Measurements from ENCODE around the gene RNF121. TPM values are rescaled to one million over a fixed set of nuclear protein-coding genes. Genes with fewer than 3 reads are reported as not detected.

The RNF121 gene
- total and polyA plus RNA-seq, 2 of the 4 experiments (the other 2 are of a cell fraction) = 43.4 to 88.7 TPM

GRCh38 chr11:72004515-72005346, 75.9 kb downstream of the RNF121 start (continued):
- TF ChIP-seq CEBPB (IDR thresholded peaks at IDR 0.05; ENCODE audit: low read depth, low read length) = no peak

GRCh38 chr11:72005347-72006260, 76.8 kb downstream of the RNF121 start:
- ChIA-PET CTCF (no interaction called here), POLR2A (ENCODE audit: unreplicated experiment) (no interaction called here)
- Histone ChIP-seq H3K4me3 (ENCODE audit: insufficient read depth, low read depth, low read length) (no peak overlapping the region), H4K91ac (ENCODE audit: insufficient read depth, low read depth, low read length) (no peak overlapping the region), H2AK9ac (replicated peaks; ENCODE audit: low read depth, low read length, poor library complexity) (no peak overlapping the region), H3K4me2 (ENCODE audit: low read depth, low read length) (no peak overlapping the region), H3K27me3 (ENCODE audit: control insufficient read depth, insufficient read depth, low read length) (no peaks in the 10 kb centered on the region), H4K5ac (ENCODE audit: low read depth, low read length) (no peak overlapping the region), H3K9me3 (ENCODE audit: control insufficient read depth, insufficient read depth, low read length) (no peaks in the 10 kb centered on the region), H2BK20ac (ENCODE audit: low read depth, low read length) (no peak overlapping the region), H4K20me1 (ENCODE audit: insufficient read depth, low read length) (peaks cover 29% of the 10 kb centered on the region), H3K79me1 (ENCODE audit: low read depth in 1 of 2, low read length in 2 of 2) (peaks cover 11 to 22% of the 10 kb centered on the region in 2 experiments; a peak in 3 of 4 replicates), H3K18ac (ENCODE audit: low read depth, low read length) (no peak overlapping the region), H3K56ac (ENCODE audit: extremely low read depth, insufficient read depth, low read length) (no peak overlapping the region), H3K9ac (ENCODE audit: low read depth, low read length) (no peak overlapping the region), H3K9me1 (ENCODE audit: insufficient read depth, low read length) (no peaks in the 10 kb centered on the region), H2BK5ac (ENCODE audit: low read depth, low read length, poor library complexity, severe bottlenecking) (no peak overlapping the region), H3K4me1 (ENCODE audit: control insufficient read depth, insufficient read depth, low read length) (no peaks in the 10 kb centered on the region), H2BK120ac (ENCODE audit: low read depth, low read length) (no peak overlapping the region), H4K8ac (ENCODE audit: low read depth in 2 of 2, low read length in 2 of 2) (no peak overlapping the region), H2BK15ac (ENCODE audit: low read depth, low read length) (no peak overlapping the region), H2AK5ac (ENCODE audit: low read depth, low read length) (no peak overlapping the region), H3K14ac (replicated peaks; ENCODE audit: low read depth, low read length) (no peak overlapping the region), H3K4ac (ENCODE audit: low read depth, low read length) (no peak overlapping the region), H3K36me3 (ENCODE audit: control insufficient read depth, insufficient read depth, low read length) (peaks cover 94% of the 10 kb centered on the region), H2AFZ (replicated peaks; ENCODE audit: low read length, poor library complexity) (no peak overlapping the region), H3K27ac (ENCODE audit: insufficient read depth, low read length) (no peak overlapping the region), H3K23ac (ENCODE audit: low read depth, low read length) (no peak overlapping the region)
- intact Hi-C loops (cut with micrococcal nuclease) (no loop called here), dilution Hi-C loops (cut with HindIII; ENCODE audit: low sequenced_read_pairs, unreplicated experiment) (no loop called here), in situ Hi-C loops (cut with MboI; ENCODE audit: low sequenced_read_pairs) (no loop called here)
- ATAC-seq (ENCODE audit: low read depth) (no peak), DNase-seq (no peak)
- no TSS peak for BruUV-seq (replicated peaks)
- 99% methylated on average over 11 of the region's 20 CpGs; no CpG with 5 or more reads in 1 of the 2 experiments for WGBS, 2 experiments (ENCODE audit: extremely low coverage in 2 of 2, insufficient read length in 1 of 2)
- TF ChIP-seq SMC3 (IDR thresholded peaks at IDR 0.05; ENCODE audit: low read depth, low read length) (no peak), USF2 (IDR thresholded peaks at IDR 0.05; ENCODE audit: low read depth, low read length) (no peak), RCOR1 (IDR thresholded peaks at IDR 0.05; ENCODE audit: insufficient replicate concordance, low read length) (no peak), POLR2A (IDR thresholded peaks at IDR 0.05; ENCODE audit: low read depth, low read length) (no peak), MXI1 (IDR thresholded peaks at IDR 0.05; ENCODE audit: borderline replicate concordance, low read depth, low read length) (no peak), CEBPB (IDR thresholded peaks at IDR 0.05; ENCODE audit: low read depth, low read length) (no peak), CHD1 (IDR thresholded peaks at IDR 0.05; ENCODE audit: low read depth, low read length) (no peak), RFX5 (IDR thresholded peaks at IDR 0.05; ENCODE audit: low read depth, low read length) (no peak), CTCF (conservative IDR thresholded peaks at IDR 0.05; ENCODE audit: low read depth, low read length) (no peak), MAZ (IDR thresholded peaks at IDR 0.05; ENCODE audit: borderline replicate concordance, low read depth, low read length) (no peak), MAFK (IDR thresholded peaks at IDR 0.05; ENCODE audit: low read depth, low read length) (no peak), NFE2L2 (IDR thresholded peaks at IDR 0.05; ENCODE audit: low read depth, low read length) (no peak)
